ENCODE results near the gene CDIP1.

DNA sequence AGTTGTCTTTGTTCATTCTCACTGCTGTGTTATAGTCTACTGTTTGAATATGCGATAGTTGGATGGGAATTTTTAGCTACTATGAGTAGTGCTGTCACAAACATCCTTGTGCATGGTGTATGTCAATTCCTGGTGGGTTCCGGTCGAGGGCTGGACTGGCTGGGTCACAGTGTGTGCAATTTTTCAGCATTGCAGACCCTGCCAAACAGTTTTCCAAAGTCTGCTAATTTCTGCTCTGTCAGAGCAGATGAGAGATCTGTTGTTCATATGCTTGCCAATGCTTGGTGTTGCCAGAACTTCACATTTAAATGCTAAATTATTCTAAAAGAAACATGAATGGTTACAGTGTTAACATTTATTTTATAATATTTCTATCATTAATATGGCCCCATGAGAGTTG lies 14.0 kb upstream of the CDIP1 start:
- no peak for TF ChIP-seq POLR2AphosphoS5 (IDR thresholded peaks at IDR 0.05; ENCODE audit: low read depth, low read length)
- TF ChIP-seq, protein P1, sequence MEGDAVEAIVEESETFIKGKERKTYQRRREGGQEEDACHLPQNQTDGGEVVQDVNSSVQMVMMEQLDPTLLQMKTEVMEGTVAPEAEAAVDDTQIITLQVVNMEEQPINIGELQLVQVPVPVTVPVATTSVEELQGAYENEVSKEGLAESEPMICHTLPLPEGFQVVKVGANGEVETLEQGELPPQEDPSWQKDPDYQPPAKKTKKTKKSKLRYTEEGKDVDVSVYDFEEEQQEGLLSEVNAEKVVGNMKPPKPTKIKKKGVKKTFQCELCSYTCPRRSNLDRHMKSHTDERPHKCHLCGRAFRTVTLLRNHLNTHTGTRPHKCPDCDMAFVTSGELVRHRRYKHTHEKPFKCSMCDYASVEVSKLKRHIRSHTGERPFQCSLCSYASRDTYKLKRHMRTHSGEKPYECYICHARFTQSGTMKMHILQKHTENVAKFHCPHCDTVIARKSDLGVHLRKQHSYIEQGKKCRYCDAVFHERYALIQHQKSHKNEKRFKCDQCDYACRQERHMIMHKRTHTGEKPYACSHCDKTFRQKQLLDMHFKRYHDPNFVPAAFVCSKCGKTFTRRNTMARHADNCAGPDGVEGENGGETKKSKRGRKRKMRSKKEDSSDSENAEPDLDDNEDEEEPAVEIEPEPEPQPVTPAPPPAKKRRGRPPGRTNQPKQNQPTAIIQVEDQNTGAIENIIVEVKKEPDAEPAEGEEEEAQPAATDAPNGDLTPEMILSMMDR (IDR thresholded peaks at IDR 0.05; ENCODE audit: control extremely low read depth in 1 of 3, insufficient read depth in 1 of 3, low read depth in 1 of 3, low read length in 3 of 3), result no peak
- TF ChIP-seq EZH2 (IDR thresholded peaks at IDR 0.05; ENCODE audit: low read depth, low read length, severe bottlenecking), result no peak
- no peak for TF ChIP-seq TAF1 (IDR thresholded peaks at IDR 0.05; ENCODE audit: low read depth, low read length)
- no peak for TF ChIP-seq JUND (IDR thresholded peaks at IDR 0.05; ENCODE audit: low read length)
- TF ChIP-seq SP1 (IDR thresholded peaks at IDR 0.05; ENCODE audit: low read depth, low read length), result no peak
- TF ChIP-seq, protein P2, sequence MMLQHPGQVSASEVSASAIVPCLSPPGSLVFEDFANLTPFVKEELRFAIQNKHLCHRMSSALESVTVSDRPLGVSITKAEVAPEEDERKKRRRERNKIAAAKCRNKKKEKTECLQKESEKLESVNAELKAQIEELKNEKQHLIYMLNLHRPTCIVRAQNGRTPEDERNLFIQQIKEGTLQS (IDR thresholded peaks at IDR 0.05; ENCODE audit: insufficient read depth, low read depth, low read length), result no peak
- TF ChIP-seq TEAD4 (IDR thresholded peaks at IDR 0.05; ENCODE audit: low read depth, low read length), result no peak
- no peak for TF ChIP-seq NRF1 (IDR thresholded peaks at IDR 0.05; ENCODE audit: low read depth, low read length)

All from H1 (cell line).